Heart left ventricle (tissue), 16 donors: ENCODE results near the gene SDR42E1. TPM values are rescaled to one million over a fixed set of nuclear protein-coding genes. Genes with fewer than 3 reads are reported as not detected.

Experiments
- ATAC-seq, 4 donors: fragments of 200-7000 bp; cut with Tn5 transposase; one replicate each; pipeline ENCODE4 v1.9.1; 2020 to 2022; ENCODE audit warnings: moderate library complexity in 4 of 4, mild to moderate bottlenecking in 3 of 4, moderate number of reproducible peaks in 1 of 4
- DNase-seq, 5 donors: peaks; one replicate each; pipeline ENCODE4 v3.0.0-alpha.2; 2020
- H3K27ac ChIP-seq, 12 donors: fragments of 200-600 bp; sonication (generic) in 4 of 12; one replicate each; pipeline versions ENCODE4 v1.5.0 to v1.8.0; 2016 to 2022; ENCODE audit warnings: mild to moderate bottlenecking in 2 of 12
- H3K27me3 ChIP-seq, 9 donors: fragments of 200-600 bp; sonication (generic) in 2 of 9; one replicate each; pipeline versions ENCODE4 v1.5.1 to v1.8.0; 2016 to 2022; ENCODE audit warnings: mild to moderate bottlenecking in 3 of 9
- H3K36me3 ChIP-seq, 9 donors: fragments of 200-600 bp; sonication (generic) in 2 of 9; one replicate each; pipeline versions ENCODE4 v1.5.0 to v1.8.0; 2018 to 2022; ENCODE audit warnings: mild to moderate bottlenecking in 2 of 9
- H3K4me1 ChIP-seq, 12 donors: fragments of 200-600 bp; sonication (generic) in 4 of 12; one replicate each; pipeline versions ENCODE4 v1.5.0 to v1.8.0; 2016 to 2022; ENCODE audit warnings: mild to moderate bottlenecking in 3 of 12
- H3K4me3 ChIP-seq, 12 donors: fragments of 200-600 bp; sonication (generic) in 4 of 12; one replicate each; pipeline versions ENCODE4 v1.5.0 to v1.8.0; 2017 to 2022; ENCODE audit warnings: mild to moderate bottlenecking in 9 of 12, moderate library complexity in 4 of 12
- H3K9me3 ChIP-seq, 12 donors: fragments of 200-600 bp; sonication (generic) in 4 of 12; one replicate each; pipeline versions ENCODE4 v1.5.0 to v1.8.0; 2016 to 2022; ENCODE audit warnings: mild to moderate bottlenecking in 1 of 12
- POLR2A ChIP-seq, 2 donors: fragments of 450-650 bp; IDR thresholded peaks; one replicate each; pipeline ENCODE4 v1.6.1; 2017; ENCODE audit warnings: antibody characterized with exemption in 2 of 2, mild to moderate bottlenecking in 2 of 2, moderate library complexity in 2 of 2
- WGBS, 4 donors: extraction: QIAGEN DNeasy Blood & Tissue Kit in 2 of 4; methylation state at CpG; one replicate each; pipeline versions ENCODE4 v1.1.5 to v1.1.7; 2013 to 2018; 5-methylcytosine and 5-hydroxymethylcytosine counted together
- intact Hi-C, 10 donors: fragments of 100-400 bp; cut with DNase I; formaldehyde crosslinking; loops; one replicate each; pipeline versions ENCODE4 v1.11.1 to v1.14.2; 2022
- polyA plus RNA-seq, 2 donors: library from polyadenylated mRNA; stranded (reverse); fragments of 200-250 nt; gene quantifications; one replicate each; pipeline ENCODE4 v1.2.3, GENCODE V29; 2013
- total RNA-seq, 9 donors: library from RNA; depleted of rRNA in 2 of 9; stranded (reverse); fragments of >200 nt in 2 of 9; fragmentation: NEBNext Ultra II Directional in 3 of 9; extraction: Animal tissue kit (Norgen Biotek cat#: 25700) in 3 of 9; gene quantifications; one replicate each; pipeline versions ENCODE4 v1.1.0 to v1.2.4, GENCODE V29; 2016 to 2023
- TF ChIP-seq, protein P1 (sequence below), 12 donors: fragments of 200-600 bp; sonication (generic) in 4 of 12; IDR thresholded peaks; one replicate each; pipeline versions ENCODE4 v1.5.0 to v1.8.0; 2018 to 2022; ENCODE audit warnings: antibody characterized with exemption in 12 of 12, mild to moderate bottlenecking in 5 of 12
- donor health status: ischemic (EF 13 %, LVEDD 7.1; RV severe dilation, severe dysfunction).
- donor health status: healthy with polysubstance abuse.
- donor health status: DM: no; HTN: yes; CAD: no.
- donor health status: DM: no; HTN: no; CAD: no.
- donor health status: ischemic (EF 25% LVEDD 6.9; RV normal size, moderate dysfunction).
- donor health status: ischemic (EF 25% LVEDD 5.7; RV mildly dilated, moderate dysfunction).
- donor health status: healthy.
- donor health status: DM: yes; HTN: yes; CAD: no.
- donor health status: ischemic (EF 35%, LVEDD 5.7; RV mildly dilated, moderate dysfunction).
- donor health status: nonischemic (EF 11% LVEDD 7.7; RV severe dilation, severe dysfunction).
- donor health status: DM: yes; HTN: yes; CAD: no.
- donor health status: PGD.
- donor health status: ischemic (EF 29% LVEDD 5.4; RV normal size, mild dysfunction).
- donor health status: nonischemic (EF 23%, LVEDD 6.1; RV moderate dilation, normal function).

The SDR42E1 gene
- total and polyA plus RNA-seq, 11 donors, result 0.06 to 2.2 (median 0.75) TPM; not detected in 1

- TF ChIP-seq, protein P1, sequence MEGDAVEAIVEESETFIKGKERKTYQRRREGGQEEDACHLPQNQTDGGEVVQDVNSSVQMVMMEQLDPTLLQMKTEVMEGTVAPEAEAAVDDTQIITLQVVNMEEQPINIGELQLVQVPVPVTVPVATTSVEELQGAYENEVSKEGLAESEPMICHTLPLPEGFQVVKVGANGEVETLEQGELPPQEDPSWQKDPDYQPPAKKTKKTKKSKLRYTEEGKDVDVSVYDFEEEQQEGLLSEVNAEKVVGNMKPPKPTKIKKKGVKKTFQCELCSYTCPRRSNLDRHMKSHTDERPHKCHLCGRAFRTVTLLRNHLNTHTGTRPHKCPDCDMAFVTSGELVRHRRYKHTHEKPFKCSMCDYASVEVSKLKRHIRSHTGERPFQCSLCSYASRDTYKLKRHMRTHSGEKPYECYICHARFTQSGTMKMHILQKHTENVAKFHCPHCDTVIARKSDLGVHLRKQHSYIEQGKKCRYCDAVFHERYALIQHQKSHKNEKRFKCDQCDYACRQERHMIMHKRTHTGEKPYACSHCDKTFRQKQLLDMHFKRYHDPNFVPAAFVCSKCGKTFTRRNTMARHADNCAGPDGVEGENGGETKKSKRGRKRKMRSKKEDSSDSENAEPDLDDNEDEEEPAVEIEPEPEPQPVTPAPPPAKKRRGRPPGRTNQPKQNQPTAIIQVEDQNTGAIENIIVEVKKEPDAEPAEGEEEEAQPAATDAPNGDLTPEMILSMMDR (IDR thresholded peaks at IDR 0.05), result no peak
- no peak for TF ChIP-seq POLR2A (IDR thresholded peaks at IDR 0.05)
- ATAC-seq (no peak), DNase-seq (no peak)
- H3K9me3 ChIP-seq, result no peaks in the 10 kb centered on the region
- H3K4me1 ChIP-seq, result no peaks in the 10 kb centered on the region
- WGBS, 4 donors, result 94 to 100% (median 97%) methylated on average over 2 of the region's 2 CpGs
- H3K4me3 ChIP-seq, result no peak overlapping the region
- H3K36me3 ChIP-seq, result no peaks in the 10 kb centered on the region
- H3K27ac ChIP-seq, result no peak overlapping the region
- peaks cover 0 to 27% (median 3%) of the 10 kb centered on the region in 9 donors for H3K27me3 ChIP-seq
- intact Hi-C loops, result loop anchor here in 1 of 10 donors (10.0 kb wide), 1 partner anchor 178 kb away; no protein-coding TSS in a partner anchor
Observed at GRCh38 chr16:82046941-82047340, 35.7 kb upstream of the SDR42E1 start.

- Histone ChIP-seq H3K4me3 (no peak overlapping the region), H3K36me3 (no peaks in the 10 kb centered on the region), H3K27me3 (peaks cover 0 to 27% (median 3%) of the 10 kb centered on the region in 9 donors), H3K9me3 (no peaks in the 10 kb centered on the region), H3K4me1 (no peaks in the 10 kb centered on the region), H3K27ac (no peak overlapping the region)
- no peak for DNase-seq
- TF ChIP-seq, protein P1 (IDR thresholded peaks at IDR 0.05), result no peak
- no peak for TF ChIP-seq POLR2A (IDR thresholded peaks at IDR 0.05)
- 82 to 90% (median 87%) methylated on average over 4 of the region's 4 CpGs for WGBS, 4 donors
- intact Hi-C loops, result loop anchor here in 1 of 10 donors (10.0 kb wide), 1 partner anchor 178 kb away; no protein-coding TSS in a partner anchor
- no peak for ATAC-seq
Observed at GRCh38 chr16:82046541-82046940, 35.3 kb upstream of the SDR42E1 start.

DNA sequence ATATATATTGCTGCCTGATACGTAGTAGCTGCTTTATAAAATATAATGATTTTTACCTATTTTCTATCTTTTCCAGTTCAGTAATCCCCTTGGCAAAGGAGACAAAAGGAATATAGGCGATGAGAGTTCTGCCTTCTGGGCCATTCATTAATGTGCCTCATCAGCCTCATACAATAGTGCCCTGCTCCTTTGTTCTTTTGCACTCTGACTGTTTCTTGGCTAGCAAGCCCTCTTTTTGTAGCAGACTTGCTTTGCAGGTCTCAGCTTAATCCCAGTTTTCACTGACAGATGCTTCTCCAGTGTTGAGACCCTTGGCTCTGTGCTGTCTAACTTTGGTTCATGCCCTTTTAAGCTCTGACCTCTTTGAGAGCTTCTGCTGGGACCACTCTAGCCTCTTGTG lies 34.2 kb upstream of the SDR42E1 start:
- TF ChIP-seq, protein P1 (IDR thresholded peaks at IDR 0.05), result no peak
- no peak for TF ChIP-seq POLR2A (IDR thresholded peaks at IDR 0.05)
- WGBS, 4 donors, result 64 to 91% (median 80%) methylated on average over 2 of the region's 2 CpGs
- Histone ChIP-seq H3K36me3 (no peaks in the 10 kb centered on the region), H3K4me1 (no peaks in the 10 kb centered on the region), H3K27ac (no peak overlapping the region), H3K27me3 (peaks cover 0 to 22% (median 3%) of the 10 kb centered on the region in 9 donors), H3K9me3 (no peaks in the 10 kb centered on the region), H3K4me3 (no peak overlapping the region)
- intact Hi-C loops, result loop anchor here in 1 of 10 donors (10.0 kb wide), 1 partner anchor 179 kb away; no protein-coding TSS in a partner anchor
- DNase-seq (no peak), ATAC-seq (no peak)

- Histone ChIP-seq H3K9me3 (no peaks in the 10 kb centered on the region), H3K4me1 (no peaks in the 10 kb centered on the region), H3K27me3 (peaks cover 0 to 22% (median 3%) of the 10 kb centered on the region in 9 donors), H3K36me3 (no peaks in the 10 kb centered on the region), H3K4me3 (no peak overlapping the region), H3K27ac (no peak overlapping the region)
- DNase-seq, result no peak
- no peak for ATAC-seq
- intact Hi-C loops, result loop anchor here in 1 of 10 donors (10.0 kb wide), 1 partner anchor 180 kb away; no protein-coding TSS in a partner anchor
- no peak for TF ChIP-seq POLR2A (IDR thresholded peaks at IDR 0.05)
- TF ChIP-seq, protein P1 (IDR thresholded peaks at IDR 0.05), result no peak
- 76 to 94% (median 86%) methylated on average over 3 of the region's 3 CpGs for whole genome bisulfite sequencing, 4 donors
Observed at GRCh38 chr16:82044585-82044911, 33.3 kb upstream of the SDR42E1 start.
